Mesenteric fat pad (tissue), 1 donor: ENCODE results near the gene KIF7. TPM values are rescaled to one million over a fixed set of nuclear protein-coding genes. Genes with fewer than 3 reads are reported as not detected.
A peak's percentile ranks its signal among the peaks of the same experiment; 100 is the strongest.
"Not testable (repeated sequence)": the region's sequence is repeated elsewhere in the genome, so short reads cannot be mapped to it uniquely, and the experiment has no call there.

Experiments
- DNase-seq: peaks from one replicate; pipeline ENCODE4 v3.0.0-alpha.2; 2020; ENCODE audit warnings: low spot score
- long read RNA-seq: library from polyadenylated mRNA; unstranded; transcript quantifications from one replicate; pipeline ENCODE4 v2.0.0, GENCODE V29; 2020
- total RNA-seq: library from RNA; stranded (reverse); fragmentation: NEBNext Ultra II Directional; extraction: Animal tissue kit (Norgen Biotek cat#: 25700); gene quantifications from one replicate; pipeline ENCODE4 v1.2.1, GENCODE V29; 2021
- donor health status: DM: yes; HTN: yes; CAD: no.

The KIF7 gene, protein sequence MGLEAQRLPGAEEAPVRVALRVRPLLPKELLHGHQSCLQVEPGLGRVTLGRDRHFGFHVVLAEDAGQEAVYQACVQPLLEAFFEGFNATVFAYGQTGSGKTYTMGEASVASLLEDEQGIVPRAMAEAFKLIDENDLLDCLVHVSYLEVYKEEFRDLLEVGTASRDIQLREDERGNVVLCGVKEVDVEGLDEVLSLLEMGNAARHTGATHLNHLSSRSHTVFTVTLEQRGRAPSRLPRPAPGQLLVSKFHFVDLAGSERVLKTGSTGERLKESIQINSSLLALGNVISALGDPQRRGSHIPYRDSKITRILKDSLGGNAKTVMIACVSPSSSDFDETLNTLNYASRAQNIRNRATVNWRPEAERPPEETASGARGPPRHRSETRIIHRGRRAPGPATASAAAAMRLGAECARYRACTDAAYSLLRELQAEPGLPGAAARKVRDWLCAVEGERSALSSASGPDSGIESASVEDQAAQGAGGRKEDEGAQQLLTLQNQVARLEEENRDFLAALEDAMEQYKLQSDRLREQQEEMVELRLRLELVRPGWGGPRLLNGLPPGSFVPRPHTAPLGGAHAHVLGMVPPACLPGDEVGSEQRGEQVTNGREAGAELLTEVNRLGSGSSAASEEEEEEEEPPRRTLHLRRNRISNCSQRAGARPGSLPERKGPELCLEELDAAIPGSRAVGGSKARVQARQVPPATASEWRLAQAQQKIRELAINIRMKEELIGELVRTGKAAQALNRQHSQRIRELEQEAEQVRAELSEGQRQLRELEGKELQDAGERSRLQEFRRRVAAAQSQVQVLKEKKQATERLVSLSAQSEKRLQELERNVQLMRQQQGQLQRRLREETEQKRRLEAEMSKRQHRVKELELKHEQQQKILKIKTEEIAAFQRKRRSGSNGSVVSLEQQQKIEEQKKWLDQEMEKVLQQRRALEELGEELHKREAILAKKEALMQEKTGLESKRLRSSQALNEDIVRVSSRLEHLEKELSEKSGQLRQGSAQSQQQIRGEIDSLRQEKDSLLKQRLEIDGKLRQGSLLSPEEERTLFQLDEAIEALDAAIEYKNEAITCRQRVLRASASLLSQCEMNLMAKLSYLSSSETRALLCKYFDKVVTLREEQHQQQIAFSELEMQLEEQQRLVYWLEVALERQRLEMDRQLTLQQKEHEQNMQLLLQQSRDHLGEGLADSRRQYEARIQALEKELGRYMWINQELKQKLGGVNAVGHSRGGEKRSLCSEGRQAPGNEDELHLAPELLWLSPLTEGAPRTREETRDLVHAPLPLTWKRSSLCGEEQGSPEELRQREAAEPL (N-terminal part only)
- total RNA-seq = 12.7 TPM
- long read RNA-seq, partial matches to known transcripts = 12 of 24 reads
- long read RNA-seq, other reads (novel, unspliced or antisense) = 12 of 24 reads

DNA sequence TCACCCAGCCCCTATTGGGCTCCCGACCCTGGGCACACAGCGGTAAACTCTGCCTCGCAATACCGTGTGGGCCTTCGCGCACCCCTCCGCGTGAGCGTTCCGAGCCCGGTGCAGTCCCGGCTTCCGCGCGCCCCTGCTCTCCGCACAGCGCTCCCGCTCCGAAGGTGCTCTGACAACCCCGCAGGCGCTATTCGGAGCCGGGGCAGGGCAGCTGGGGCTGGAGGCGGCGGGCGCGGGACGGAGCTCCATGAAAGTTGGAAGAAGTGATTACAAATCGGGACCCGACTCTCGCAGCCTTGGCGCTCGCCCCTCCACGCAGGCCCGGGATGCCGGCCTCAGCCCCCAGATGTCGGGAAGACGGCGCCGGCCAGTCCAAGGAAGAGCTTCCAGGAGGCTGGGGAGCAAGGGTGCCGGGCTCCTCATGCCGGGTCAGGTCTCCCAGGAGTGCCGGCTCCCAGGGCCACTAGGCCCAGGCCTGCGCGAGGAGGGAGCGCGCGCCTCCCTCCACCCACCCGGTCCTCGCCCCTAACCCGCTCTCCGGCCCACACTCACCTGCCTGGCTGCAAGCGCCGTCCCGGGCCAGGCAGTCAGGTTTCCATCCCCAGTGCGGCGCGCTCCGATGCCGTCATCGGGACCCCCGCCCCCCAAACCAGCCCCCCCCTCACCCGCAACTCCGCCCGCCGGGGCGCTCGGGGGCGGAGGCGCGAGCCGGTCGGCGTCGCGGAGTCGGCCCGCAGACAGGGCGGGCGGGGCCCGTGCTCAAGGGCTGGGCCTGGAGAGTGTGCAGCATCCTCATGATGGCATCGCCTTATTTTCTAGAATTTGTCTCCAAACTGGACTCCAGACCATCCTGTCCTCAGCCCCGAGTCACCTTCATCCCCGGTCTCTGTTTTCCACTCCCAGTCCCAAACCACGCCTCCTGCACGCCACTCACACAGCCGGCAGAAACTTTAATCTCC lies at the start of gene KIF7:
Gene KIF7 (minus strand): TSS at position 621 of the 959 bp plus-strand sequence. CDS start 2,537 bp downstream, outside the sequence.
- peak; percentile 89 for DNase-seq

- no peak for DNase-seq
These were observed 49.1 kb upstream of the KIF7 start for GRCh38 chr15:89704411-89704810.

GRCh38 chr15:89695198-89695597 lies 39.9 kb upstream of the KIF7 start:
- DNase-seq = no peak

GRCh38 chr15:89693696-89694095 lies 38.4 kb upstream of the KIF7 start:
- DNase-seq = no peak

- no peak for DNase-seq
These were observed 37.8 kb upstream of the KIF7 start for GRCh38 chr15:89693091-89693490.

DNA sequence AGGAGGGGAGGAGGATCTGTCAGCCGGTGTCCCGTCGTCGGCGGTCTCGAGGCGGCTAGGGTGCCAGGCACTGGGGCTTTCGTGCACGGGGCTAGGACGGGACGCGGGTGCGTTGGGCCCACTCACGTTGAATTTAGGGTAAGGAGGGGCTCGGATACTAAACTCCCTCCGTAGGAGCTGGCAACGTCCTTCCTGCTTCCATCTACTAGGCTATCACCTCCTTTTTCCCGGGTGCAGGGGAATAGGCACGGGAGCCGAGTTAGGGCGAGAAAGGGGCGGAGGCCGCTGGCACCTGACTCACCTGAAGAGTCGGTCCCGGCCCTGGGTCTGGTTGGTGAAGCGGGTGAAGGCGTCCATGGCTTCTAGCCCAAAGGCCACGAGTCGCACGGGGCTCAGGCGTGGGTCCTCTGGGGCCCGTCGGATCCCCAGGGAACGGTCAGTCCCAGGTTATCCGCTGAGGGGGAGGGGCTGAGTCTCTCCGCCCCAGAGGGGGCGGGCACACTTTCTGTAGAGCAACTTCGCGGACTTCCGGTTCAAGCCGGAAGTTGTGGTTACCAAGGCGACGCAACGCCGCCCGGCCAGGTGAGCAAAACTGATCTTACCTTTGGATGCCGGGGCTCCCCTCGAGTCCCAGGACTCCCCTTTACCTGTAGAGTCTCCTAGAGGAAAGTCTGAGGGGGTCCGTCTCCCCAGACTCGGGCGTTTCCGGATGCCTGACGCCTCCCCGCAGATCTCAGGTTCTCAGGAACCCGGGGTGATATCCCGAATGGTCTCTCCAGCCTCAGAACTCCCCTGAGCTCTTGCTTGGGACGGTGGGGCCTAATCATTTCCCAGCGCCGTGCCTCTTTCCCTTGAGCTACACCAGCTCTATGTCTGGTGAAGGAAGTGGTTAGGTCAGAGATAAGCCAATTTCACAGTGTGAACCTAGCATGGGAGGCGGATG lies 35.3 kb upstream of the KIF7 start, which contains the start of the genes PEX11A and WDR93:
Gene PEX11A (minus strand): TSS at position 479 of the 943 bp plus-strand sequence. CDS start 122 bp downstream, at position 357.
Gene WDR93 (plus strand): TSS at position 536 of the 943 bp plus-strand sequence. CDS start 10,936 bp downstream, outside the sequence.
- peak; percentile 93 for DNase-seq

- not testable (repeated sequence) for DNase-seq
These were observed 34.6 kb upstream of the KIF7 start for GRCh38 chr15:89689930-89690275.

GRCh38 chr15:89686522-89686921 lies 31.3 kb upstream of the KIF7 start:
- no peak for DNase-seq

DNA sequence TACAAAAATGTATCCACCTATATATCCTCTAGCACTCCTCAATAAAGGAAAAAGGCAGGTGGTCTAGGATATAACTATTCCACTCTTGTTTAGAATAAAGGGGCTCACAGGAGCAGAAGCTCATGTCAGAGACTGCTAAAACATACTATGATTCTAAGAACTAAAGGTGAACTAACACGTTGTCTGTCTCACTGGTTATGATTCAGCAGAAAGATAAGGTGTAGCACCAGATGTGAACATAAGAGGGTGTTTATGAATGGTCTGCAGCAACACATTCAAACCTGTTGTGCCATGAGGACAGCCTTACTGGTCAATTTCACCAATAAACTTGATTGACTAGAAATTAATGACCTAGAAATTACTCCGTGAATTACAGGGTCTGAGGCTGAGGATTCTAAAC lies 30.7 kb upstream of the KIF7 start:
- no peak for DNase-seq

DNA sequence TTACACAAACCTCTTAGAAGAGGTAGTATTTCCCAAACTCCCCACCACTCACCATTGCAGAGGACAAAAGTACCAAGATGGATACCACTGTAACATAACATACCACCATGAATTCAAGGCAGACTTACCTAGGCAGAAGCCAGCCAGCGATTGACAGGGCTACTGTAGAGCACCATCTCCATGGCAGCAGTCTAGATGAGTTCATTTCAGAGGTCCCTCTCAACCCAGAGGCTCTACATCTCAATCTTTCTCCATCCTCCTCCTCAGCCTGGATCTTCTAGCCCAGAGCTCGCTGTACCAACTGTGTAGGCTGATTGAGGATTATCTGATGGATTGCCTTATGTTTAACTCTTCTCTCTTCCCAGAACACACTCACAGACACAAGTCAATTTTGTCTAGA lies 25.9 kb upstream of the KIF7 start:
- DNase-seq = no peak

DNA sequence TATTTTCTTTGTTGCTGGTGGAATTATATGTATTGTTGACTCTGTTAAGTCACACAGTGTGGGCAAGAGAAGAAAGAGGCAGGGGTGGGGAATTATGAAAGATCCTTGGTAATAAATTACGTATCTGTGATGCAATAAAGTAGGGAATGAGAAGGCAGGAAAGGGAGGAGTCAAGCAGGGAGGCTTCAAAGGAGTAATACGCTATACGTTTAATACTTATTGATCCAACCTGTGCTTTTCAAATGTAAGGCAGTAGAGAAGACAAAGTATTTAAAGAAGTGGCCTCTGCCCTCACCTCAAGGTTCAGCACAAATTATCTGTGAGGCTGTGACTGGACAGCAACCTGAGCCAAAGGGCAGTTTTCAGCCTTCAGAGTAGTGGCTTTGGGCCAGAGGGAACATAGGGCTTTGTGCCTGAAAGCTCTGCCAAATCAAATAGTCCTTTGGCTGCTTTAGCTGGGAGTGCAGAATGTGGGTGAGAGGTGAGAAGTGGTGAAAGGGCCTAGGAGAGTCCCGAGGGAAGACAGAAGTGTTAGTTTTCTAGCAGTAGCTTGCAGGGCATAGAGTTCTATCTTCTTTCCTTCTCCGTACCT lies 25.1 kb upstream of the KIF7 start:
- no peak for DNase-seq

DNA sequence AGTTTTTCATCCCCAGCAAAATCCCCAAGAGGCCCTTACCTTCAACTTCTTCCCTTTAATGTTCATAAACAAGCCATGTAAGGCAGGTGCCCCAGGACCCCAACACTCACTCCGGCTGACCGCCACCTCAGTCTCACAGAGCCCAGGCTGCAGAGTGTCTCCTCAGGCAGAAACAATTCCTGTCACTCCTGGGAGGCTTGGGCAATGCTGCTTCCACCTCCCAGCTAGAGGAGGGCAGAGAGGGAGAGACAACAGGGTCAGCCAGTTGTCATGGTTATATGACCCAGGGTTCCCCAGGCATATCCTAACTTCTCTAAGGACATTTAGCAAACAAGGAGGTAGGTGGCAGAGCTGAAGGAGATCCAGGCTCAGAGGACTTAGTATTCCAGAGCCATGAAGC lies 23.9 kb upstream of the KIF7 start, which contains the start of gene PLIN1:
Gene PLIN1 (minus strand): TSS at position 156 of the 400 bp plus-strand sequence. CDS start 1,878 bp downstream, outside the sequence.
- DNase-seq = no peak

DNA sequence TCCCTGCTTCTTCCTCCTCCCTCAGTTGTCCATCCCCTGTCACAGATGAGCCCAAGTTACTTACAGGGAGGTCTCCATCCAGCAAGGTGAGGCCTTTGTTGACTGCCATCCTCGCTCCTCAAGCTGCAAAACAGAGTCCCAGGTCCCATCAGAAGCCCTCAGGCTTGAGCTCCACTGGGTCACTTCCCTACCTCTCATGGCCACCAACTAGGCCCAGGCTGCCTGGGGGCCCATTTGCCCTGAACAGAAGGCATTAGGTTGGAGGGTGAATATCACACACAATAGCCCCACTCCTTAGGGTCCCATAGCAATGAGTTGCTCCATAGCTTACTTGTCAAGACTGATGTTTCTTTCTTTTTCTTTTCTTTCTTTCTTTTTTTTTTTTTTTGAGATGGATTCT lies 22.1 kb upstream of the KIF7 start:
- DNase-seq = no peak

DNA sequence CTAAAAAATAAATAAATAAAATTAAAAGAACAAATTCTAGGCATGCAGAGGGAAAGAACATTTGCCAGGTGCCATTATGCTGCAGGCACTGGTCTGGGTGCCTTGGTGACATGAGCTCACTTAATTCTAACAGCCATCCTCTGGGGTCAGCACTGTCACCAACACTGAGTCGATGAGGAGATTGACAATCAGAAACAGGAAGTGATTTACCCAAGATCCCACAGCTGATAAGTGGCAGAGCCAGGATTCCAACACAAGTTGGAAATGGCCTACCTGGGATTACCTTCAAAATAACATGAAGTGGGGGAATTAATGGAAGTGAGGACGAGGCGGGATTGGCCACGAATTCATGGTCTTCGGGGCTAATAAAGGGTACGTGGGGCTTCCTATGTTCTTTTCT lies 20.3 kb upstream of the KIF7 start:
- no peak for DNase-seq

DNA sequence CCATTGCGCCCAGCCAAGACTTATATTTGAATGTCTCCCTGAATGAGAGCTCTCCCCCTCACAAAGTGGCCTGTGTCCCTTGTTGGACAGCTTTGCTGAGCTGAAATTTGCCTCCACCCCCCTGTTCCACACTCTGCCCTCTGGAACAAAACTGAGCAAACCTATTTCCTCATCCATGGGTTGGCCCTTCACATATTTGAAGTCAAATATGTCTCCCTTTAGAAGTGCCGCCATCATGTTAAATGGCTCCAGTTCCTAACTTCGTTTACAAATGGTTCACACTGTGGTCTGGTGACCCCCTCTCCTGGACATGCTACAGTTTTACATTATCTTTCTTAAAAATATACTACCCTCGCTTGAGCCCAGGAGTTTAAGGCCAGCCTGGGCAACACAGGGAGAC lies 19.3 kb upstream of the KIF7 start:
- DNase-seq = no peak

DNA sequence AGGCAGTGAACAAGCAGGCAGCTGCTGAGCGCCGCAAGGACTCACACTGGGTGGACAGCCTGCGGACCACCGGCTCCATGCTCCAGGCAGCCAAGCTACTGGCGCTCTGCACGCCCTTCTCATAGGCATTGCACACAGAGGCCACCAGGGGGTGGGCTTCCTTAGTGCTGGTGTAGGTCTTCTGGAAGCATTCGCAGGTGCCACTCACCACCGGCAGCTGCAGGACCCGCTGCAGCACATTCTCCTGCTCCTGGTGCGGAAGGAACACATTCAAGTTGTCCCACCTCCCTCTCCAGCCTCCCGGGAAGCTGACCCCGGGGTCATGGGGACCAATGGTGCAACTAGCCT lies 17.9 kb upstream of the KIF7 start:
- DNase-seq = no peak

GRCh38 chr15:89672221-89673164 lies 17.2 kb upstream of the KIF7 start:
- no peak for DNase-seq
